Activated naive CD4-positive, alpha-beta T cell treated with anti-CD3 and anti-CD28 coated beads, Interleukin-2, amount 10 ng/mL, durations not matched to agents 7 days and 5 days (primary cell): Measurements from ENCODE around the gene RGS7BP.

ENCODE experiments used
- CTCF ChIA-PET: fragments of 350-600 bp; sonication (Branson Sonifier 250); formaldehyde crosslinking; loops from one replicate; lab custom pipeline; 2021; ENCODE audit warnings: antibody characterized with exemption; lab: Charles Lee
- DNase-seq: peaks from one replicate; pipeline ENCODE4 v3.0.0-alpha.2; 2020
- H3K27ac Mint-ChIP-seq: one replicate; pipeline ENCODE4 v1.8.0; 2021; ENCODE audit warnings: mild to moderate bottlenecking, moderate library complexity, mixed read lengths
- H3K27me3 Mint-ChIP-seq: one replicate; pipeline ENCODE4 v1.8.0; 2021; ENCODE audit warnings: mild to moderate bottlenecking, mixed read lengths
- H3K36me3 Mint-ChIP-seq: one replicate; pipeline ENCODE4 v1.8.0; 2021; ENCODE audit warnings: mixed read lengths
- H3K4me1 Mint-ChIP-seq: one replicate; pipeline ENCODE4 v1.8.0; 2021; ENCODE audit warnings: mixed read lengths
- H3K4me3 Mint-ChIP-seq: one replicate; pipeline ENCODE4 v1.8.0; 2021; ENCODE audit warnings: mild to moderate bottlenecking, moderate library complexity, mixed read lengths
- H3K9me3 Mint-ChIP-seq: one replicate; pipeline ENCODE4 v1.8.0; 2021; ENCODE audit warnings: mixed read lengths

The RGS7BP gene

DNA sequence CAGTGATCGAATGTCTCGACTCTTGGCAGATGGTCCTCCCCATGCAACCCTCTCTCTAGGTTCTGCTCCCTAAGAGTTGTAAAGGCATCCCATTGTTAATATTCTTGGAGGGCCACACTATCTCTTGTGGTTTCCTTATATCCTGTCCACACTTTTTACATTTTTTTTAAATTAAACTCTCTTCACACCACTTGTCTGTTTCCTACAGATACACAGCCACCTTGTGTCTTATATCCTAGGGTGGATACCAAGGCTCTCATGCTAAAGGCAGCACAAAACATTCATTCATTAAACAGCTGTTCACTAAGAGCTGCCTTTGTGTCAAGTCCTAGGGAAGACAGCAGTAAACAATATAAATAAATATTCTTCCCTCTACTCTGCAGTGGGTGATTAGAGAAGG is 124.0 kb downstream of the RGS7BP start:
- no peaks in the 10 kb centered on the region for H3K36me3 Mint-ChIP-seq
- no peak overlapping the region for H3K4me3 Mint-ChIP-seq
- no peak for DNase-seq
- H3K27ac Mint-ChIP-seq = no peak overlapping the region
- no peaks in the 10 kb centered on the region for H3K27me3 Mint-ChIP-seq
- no peaks in the 10 kb centered on the region for H3K9me3 Mint-ChIP-seq
- no peaks in the 10 kb centered on the region for H3K4me1 Mint-ChIP-seq
- CTCF ChIA-PET = no interaction called here

DNA sequence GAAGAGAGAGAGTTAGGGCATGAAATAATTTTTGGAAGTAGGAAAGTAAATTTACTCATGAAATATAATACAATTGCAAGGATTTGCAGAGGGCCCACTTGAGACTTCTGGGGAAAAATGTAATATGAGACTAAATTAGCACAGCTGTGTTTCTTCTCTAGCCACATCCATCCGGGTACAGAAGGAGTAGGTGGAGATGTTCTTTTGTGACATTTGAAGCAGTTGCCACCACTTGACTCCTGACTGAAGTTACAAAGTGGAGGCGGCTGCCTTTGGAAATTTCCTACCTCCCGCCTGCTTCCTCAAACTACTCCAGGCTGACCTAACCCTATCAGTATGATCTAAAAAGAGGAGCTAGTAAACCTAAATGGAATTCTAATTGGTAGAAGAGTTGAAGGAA is 126.4 kb downstream of the RGS7BP start:
- Mint-ChIP-seq H3K4me3 (no peak overlapping the region), H3K36me3 (no peaks in the 10 kb centered on the region), H3K27me3 (peaks cover 4% of the 10 kb centered on the region), H3K27ac (no peak overlapping the region), H3K4me1 (peaks cover 4% of the 10 kb centered on the region), H3K9me3 (no peaks in the 10 kb centered on the region)
- CTCF ChIA-PET = interaction anchor here (0.7 kb wide), 1 partner anchor 58 kb away, joined by 3 read pairs; no protein-coding TSS in a partner anchor
- no peak for DNase-seq

GRCh38 chr5:64634997-64635686 is 129.3 kb downstream of the RGS7BP start:
- no peaks in the 10 kb centered on the region for H3K9me3 Mint-ChIP-seq
- peaks cover 19% of the 10 kb centered on the region for H3K27me3 Mint-ChIP-seq
- H3K4me3 Mint-ChIP-seq = no peak overlapping the region
- H3K27ac Mint-ChIP-seq = no peak overlapping the region
- H3K36me3 Mint-ChIP-seq = no peaks in the 10 kb centered on the region
- DNase-seq = no peak
- CTCF ChIA-PET = interaction anchor here (0.7 to 4.4 kb wide), 9 partner anchors 10 to 152 kb away, joined by 3 to 42 read pairs (median 5); no protein-coding TSS in a partner anchor
- H3K4me1 Mint-ChIP-seq = peaks cover 4% of the 10 kb centered on the region

DNA sequence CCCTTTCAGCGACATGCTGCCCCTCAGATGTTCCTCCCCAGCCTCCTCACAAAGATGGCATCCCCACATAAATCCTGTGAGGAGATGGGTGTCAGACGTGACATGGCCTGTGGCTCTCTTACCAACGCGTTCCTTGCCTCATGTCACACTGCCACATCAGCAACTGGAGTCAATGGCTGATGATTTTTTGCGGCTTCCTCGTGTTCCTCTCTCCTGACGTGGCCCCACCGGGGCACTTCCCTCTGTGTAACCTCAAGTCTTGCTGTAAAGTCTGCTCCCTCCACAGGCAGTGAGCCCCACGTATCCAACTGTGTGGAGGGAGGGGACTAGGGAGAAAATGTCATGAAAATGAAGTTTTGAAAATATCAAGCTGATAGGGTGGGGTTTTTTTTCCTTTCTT is 131.3 kb downstream of the RGS7BP start:
- H3K9me3 Mint-ChIP-seq = no peaks in the 10 kb centered on the region
- H3K27me3 Mint-ChIP-seq = peaks cover 19% of the 10 kb centered on the region
- no peak overlapping the region for H3K27ac Mint-ChIP-seq
- no peaks in the 10 kb centered on the region for H3K36me3 Mint-ChIP-seq
- H3K4me1 Mint-ChIP-seq = peaks cover 4% of the 10 kb centered on the region
- no peak overlapping the region for H3K4me3 Mint-ChIP-seq
- no peak for DNase-seq
- CTCF ChIA-PET = interaction anchor here (0.8 to 4.4 kb wide), 4 partner anchors 11 to 146 kb away, joined by 3 to 42 read pairs (median 6); no protein-coding TSS in a partner anchor

GRCh38 chr5:64637837-64638443 is 132.1 kb downstream of the RGS7BP start:
- Mint-ChIP-seq H3K36me3 (no peaks in the 10 kb centered on the region), H3K27ac (no peak overlapping the region), H3K4me3 (no peak overlapping the region), H3K9me3 (no peaks in the 10 kb centered on the region), H3K27me3 (peaks cover 19% of the 10 kb centered on the region), H3K4me1 (peaks cover 4% of the 10 kb centered on the region)
- DNase-seq = no peak
- CTCF ChIA-PET = interaction anchor here (1.2 to 4.4 kb wide), 3 partner anchors 10 to 145 kb away, joined by 3 to 42 read pairs (median 9); no protein-coding TSS in a partner anchor

DNA sequence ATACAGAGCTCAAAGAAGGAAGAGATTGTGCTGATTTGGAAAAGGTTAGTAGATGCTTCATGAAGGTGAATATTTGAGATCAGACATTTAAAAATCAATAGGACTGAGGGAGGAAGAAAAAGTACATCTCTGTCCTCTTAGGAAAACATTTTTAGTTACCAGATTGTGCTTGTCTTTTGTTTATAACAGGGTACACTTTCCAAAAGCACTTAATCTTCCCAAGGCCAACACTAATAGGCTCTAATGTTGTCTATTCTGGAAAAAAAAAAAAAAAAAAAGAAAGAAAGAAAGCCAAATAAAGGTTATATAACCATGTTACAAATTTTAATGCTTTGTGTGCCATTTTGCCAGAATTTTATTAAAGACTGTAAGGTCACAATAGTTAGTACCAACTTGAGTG is 139.0 kb downstream of the RGS7BP start:
- Mint-ChIP-seq H3K4me1 (no peaks in the 10 kb centered on the region), H3K27ac (no peak overlapping the region), H3K9me3 (no peaks in the 10 kb centered on the region), H3K4me3 (no peak overlapping the region), H3K36me3 (no peaks in the 10 kb centered on the region), H3K27me3 (peaks cover 3% of the 10 kb centered on the region)
- CTCF ChIA-PET = no interaction called here
- no peak for DNase-seq

DNA sequence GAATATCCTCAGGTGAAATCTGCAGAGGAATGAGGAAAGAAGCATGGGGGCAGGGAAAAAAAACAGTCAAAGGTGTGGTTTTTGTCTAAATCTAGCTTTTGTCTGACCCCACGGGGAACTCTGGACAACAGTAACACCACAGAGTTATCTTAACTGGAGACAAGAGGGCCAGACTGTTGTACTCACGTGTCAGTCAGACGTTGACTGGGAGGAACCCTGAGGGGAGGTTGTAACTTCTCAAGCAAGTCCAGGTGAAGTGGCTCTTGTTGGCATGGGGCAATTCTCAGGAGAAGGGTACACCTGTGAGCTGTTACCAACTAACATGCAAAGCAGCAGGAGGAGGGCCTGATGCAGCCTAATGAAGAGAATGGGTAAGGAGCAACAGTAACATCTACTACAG is 140.4 kb downstream of the RGS7BP start:
- Mint-ChIP-seq H3K4me1 (no peaks in the 10 kb centered on the region), H3K4me3 (no peak overlapping the region), H3K36me3 (no peaks in the 10 kb centered on the region), H3K27me3 (peaks cover 3% of the 10 kb centered on the region), H3K9me3 (no peaks in the 10 kb centered on the region), H3K27ac (no peak overlapping the region)
- no peak for DNase-seq
- CTCF ChIA-PET = no interaction called here

- H3K27ac Mint-ChIP-seq = no peak overlapping the region
- CTCF ChIA-PET = no interaction called here
Measured at GRCh38 chr5:64649512-64649911, 143.7 kb downstream of the RGS7BP start.

DNA sequence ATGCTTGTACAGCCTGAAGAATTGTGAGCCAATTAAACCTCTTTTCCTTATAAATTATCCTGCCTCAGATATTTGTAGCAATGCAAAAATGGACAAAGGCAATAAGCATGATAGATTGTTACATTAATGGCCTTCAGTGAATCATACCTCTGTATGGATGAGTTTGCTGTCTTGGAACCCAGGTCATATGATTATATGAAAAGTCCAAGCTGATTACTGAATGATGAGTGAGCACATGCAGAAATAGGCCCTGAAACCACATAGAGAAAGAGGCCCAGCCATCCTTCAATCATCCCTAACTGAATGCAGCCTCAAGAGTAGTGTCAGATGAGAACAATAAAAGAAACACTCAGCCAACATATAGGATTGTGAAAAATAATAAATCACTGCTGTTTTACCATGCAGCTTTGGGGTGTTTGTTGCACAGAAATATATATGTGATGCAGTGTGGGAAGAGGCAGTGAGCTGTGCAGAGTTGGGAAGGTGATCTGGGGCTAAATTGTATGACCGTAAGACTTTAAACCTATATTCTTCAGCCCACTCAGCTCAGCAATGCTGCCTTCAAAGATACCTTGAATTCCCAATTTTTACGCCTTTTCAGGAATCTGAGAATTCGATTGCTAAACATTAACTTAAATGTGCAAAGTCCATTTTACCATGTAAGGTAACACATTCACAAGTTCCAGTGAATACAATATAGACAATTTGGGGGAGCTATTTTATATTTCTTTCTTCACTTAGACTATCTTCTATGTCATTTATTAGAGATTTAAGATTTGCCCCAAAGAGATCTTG is 148.1 kb downstream of the RGS7BP start:
- no peak overlapping the region for H3K4me3 Mint-ChIP-seq
- H3K4me1 Mint-ChIP-seq = no peaks in the 10 kb centered on the region
- no peaks in the 10 kb centered on the region for H3K36me3 Mint-ChIP-seq
- H3K9me3 Mint-ChIP-seq = no peaks in the 10 kb centered on the region
- no peak for DNase-seq
- no peak overlapping the region for H3K27ac Mint-ChIP-seq
- H3K27me3 Mint-ChIP-seq = peaks cover 6% of the 10 kb centered on the region
- CTCF ChIA-PET = interaction anchor here (1.3 kb wide), 1 partner anchor 19 kb away, joined by 3 read pairs; no protein-coding TSS in a partner anchor

More at GRCh38 chr5:64649512-64649911, 143.7 kb downstream of the RGS7BP start:
- Mint-ChIP-seq H3K9me3 (no peaks in the 10 kb centered on the region), H3K27me3 (peaks cover 3% of the 10 kb centered on the region), H3K4me1 (no peaks in the 10 kb centered on the region), H3K36me3 (no peaks in the 10 kb centered on the region), H3K4me3 (no peak overlapping the region)
- no peak for DNase-seq

- Mint-ChIP-seq H3K9me3 (no peaks in the 10 kb centered on the region), H3K4me1 (no peaks in the 10 kb centered on the region), H3K27ac (no peak overlapping the region), H3K4me3 (no peak overlapping the region), H3K36me3 (no peaks in the 10 kb centered on the region), H3K27me3 (peaks cover 6% of the 10 kb centered on the region)
- no peak for DNase-seq
- CTCF ChIA-PET = no interaction called here
Measured at GRCh38 chr5:64654561-64654938, 148.7 kb downstream of the RGS7BP start.

DNA sequence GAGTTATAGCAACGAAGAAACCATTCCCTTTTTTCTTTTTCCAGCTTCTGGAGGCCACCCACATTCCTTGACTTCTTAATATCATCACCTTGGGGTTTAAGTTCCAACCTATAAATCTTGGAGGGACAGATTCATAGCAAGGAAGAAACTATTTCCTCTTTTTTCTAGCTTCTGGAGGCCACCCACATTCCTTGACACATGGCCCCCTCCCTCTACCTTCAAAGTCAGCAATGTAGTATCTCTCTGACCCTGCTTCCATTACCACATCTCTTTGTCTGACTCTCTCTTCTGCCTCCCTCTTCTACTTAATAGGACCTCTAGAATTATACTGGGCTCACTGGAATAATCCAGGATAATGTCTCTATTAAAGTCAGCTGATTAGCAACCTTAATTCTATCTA is 149.8 kb downstream of the RGS7BP start:
- DNase-seq = no peak
- no peaks in the 10 kb centered on the region for H3K4me1 Mint-ChIP-seq
- H3K27me3 Mint-ChIP-seq = peaks cover 6% of the 10 kb centered on the region
- no peak overlapping the region for H3K27ac Mint-ChIP-seq
- CTCF ChIA-PET = no interaction called here
- H3K4me3 Mint-ChIP-seq = no peak overlapping the region
- H3K36me3 Mint-ChIP-seq = no peaks in the 10 kb centered on the region
- H3K9me3 Mint-ChIP-seq = no peaks in the 10 kb centered on the region

DNA sequence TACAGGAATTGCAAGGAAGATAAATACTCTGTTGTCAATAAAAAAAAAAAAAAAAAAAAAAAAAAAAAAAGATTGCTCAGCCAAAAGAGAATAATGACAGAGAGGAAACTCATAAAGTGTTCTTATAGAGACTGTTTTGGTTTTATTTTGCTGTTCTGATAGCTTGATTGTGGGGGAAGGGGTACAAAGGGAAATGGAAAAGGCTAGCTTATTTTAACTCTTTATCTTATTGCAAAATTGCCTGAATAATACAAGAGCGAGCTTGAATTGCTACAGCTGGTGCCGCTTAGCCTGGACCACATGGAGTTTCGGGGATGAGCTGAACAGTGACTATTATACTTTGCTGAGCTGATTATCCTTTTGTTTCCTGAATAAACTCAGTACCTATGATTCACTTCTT is 153.5 kb downstream of the RGS7BP start:
- Mint-ChIP-seq H3K27me3 (peaks cover 6% of the 10 kb centered on the region), H3K4me1 (no peaks in the 10 kb centered on the region), H3K9me3 (no peaks in the 10 kb centered on the region), H3K4me3 (no peak overlapping the region), H3K27ac (no peak overlapping the region), H3K36me3 (no peaks in the 10 kb centered on the region)
- CTCF ChIA-PET = interaction anchor here (0.7 kb wide), 1 partner anchor 37 kb away, joined by 3 read pairs; no protein-coding TSS in a partner anchor
- no peak for DNase-seq
